Measurements from ENCODE around the gene GNAS.
A peak's percentile ranks its signal among the peaks of the same experiment; 100 is the strongest.

Gene GNAS

GRCh38 chr20:58895448-58896180, 43.1 kb downstream of the GNAS start:
- no peak for DNase-seq (ENCODE audit: low read depth in 2 of 2, low spot score in 1 of 2)

GRCh38 chr20:58896820-58897219, 44.3 kb downstream of the GNAS start:
- no peak for DNase-seq (ENCODE audit: low read depth in 2 of 2, low spot score in 1 of 2)

- no peak for DNase-seq (ENCODE audit: low read depth in 2 of 2, low spot score in 1 of 2)
These were observed 45.0 kb downstream of the GNAS start for GRCh38 chr20:58897488-58897887.

GRCh38 chr20:58898629-58899408, 46.3 kb downstream of the GNAS start:
- no peak for DNase-seq (ENCODE audit: low read depth in 2 of 2, low spot score in 1 of 2)

GRCh38 chr20:58899512-58899911, 47.0 kb downstream of the GNAS start:
- DNase-seq (ENCODE audit: low read depth in 2 of 2, low spot score in 1 of 2), result no peak

GRCh38 chr20:58900397-58900796, 47.9 kb downstream of the GNAS start:
- DNase-seq (ENCODE audit: low read depth in 2 of 2, low spot score in 1 of 2), result no peak

- no peak for DNase-seq (ENCODE audit: low read depth in 2 of 2, low spot score in 1 of 2)
These were observed 49.2 kb downstream of the GNAS start for GRCh38 chr20:58901488-58902402.

GRCh38 chr20:58903614-58904013, 51.1 kb downstream of the GNAS start:
- DNase-seq (ENCODE audit: low read depth in 2 of 2, low spot score in 1 of 2), result no peak

- no peak for DNase-seq (ENCODE audit: low read depth in 2 of 2, low spot score in 1 of 2)
These were observed 52.7 kb downstream of the GNAS start for GRCh38 chr20:58905236-58905635.

- no peak for DNase-seq (ENCODE audit: low read depth in 2 of 2, low spot score in 1 of 2)
These were observed 53.6 kb downstream of the GNAS start for GRCh38 chr20:58906111-58906510.

- no peak for DNase-seq (ENCODE audit: low read depth in 2 of 2, low spot score in 1 of 2)
These were observed 54.4 kb downstream of the GNAS start for GRCh38 chr20:58906894-58907293.

GRCh38 chr20:58907320-58908137, 55.0 kb downstream of the GNAS start:
- DNase-seq (ENCODE audit: low read depth in 2 of 2, low spot score in 1 of 2), result peak in 1 of 2 donors; percentile 9

- DNase-seq (ENCODE audit: low read depth in 2 of 2, low spot score in 1 of 2), result no peak
These were observed 55.7 kb downstream of the GNAS start for GRCh38 chr20:58908221-58908620.

GRCh38 chr20:58908941-58909340, 56.4 kb downstream of the GNAS start:
- no peak for DNase-seq (ENCODE audit: low read depth in 2 of 2, low spot score in 1 of 2)

- DNase-seq (ENCODE audit: low read depth in 2 of 2, low spot score in 1 of 2), result no peak
These were observed 57.1 kb downstream of the GNAS start for GRCh38 chr20:58909585-58909984.

- DNase-seq (ENCODE audit: low read depth in 2 of 2, low spot score in 1 of 2), result no peak
These were observed 58.0 kb downstream of the GNAS start for GRCh38 chr20:58910473-58910872.

GRCh38 chr20:58911309-58911708, 58.8 kb downstream of the GNAS start:
- DNase-seq (ENCODE audit: low read depth in 2 of 2, low spot score in 1 of 2), result no peak

- DNase-seq (ENCODE audit: low read depth in 2 of 2, low spot score in 1 of 2), result no peak
These were observed 59.5 kb downstream of the GNAS start for GRCh38 chr20:58911970-58912369.

GRCh38 chr20:58913079-58913478, 60.6 kb downstream of the GNAS start:
- DNase-seq (ENCODE audit: low read depth in 2 of 2, low spot score in 1 of 2), result no peak

GRCh38 chr20:58918621-58919020, 66.1 kb downstream of the GNAS start:
- no peak for DNase-seq (ENCODE audit: low read depth in 2 of 2, low spot score in 1 of 2)

GRCh38 chr20:58921564-58921963, 69.0 kb downstream of the GNAS start:
- no peak for DNase-seq (ENCODE audit: low read depth in 2 of 2, low spot score in 1 of 2)
